GOT3 (cell line): Measurements from ENCODE around the gene UGT1A7.
"Not testable (repeated sequence)": the region's sequence is repeated elsewhere in the genome, so short reads cannot be mapped to it uniquely, and the experiment has no call there.

Experiments
- DNase-seq: peaks from one replicate; lab custom pipeline; 2025; ENCODE audit warnings: mixed read lengths; lab: John Stamatoyannopoulos, UW

UGT1A7 gene

GRCh38 chr2:233681521-233682099, at the start of gene UGT1A7:
UGT1A7 (plus strand) TSS chr2:233681901; CDS start chr2:233681938, 37 bp downstream.
- no peak for DNase-seq

- not testable (repeated sequence) for DNase-seq
These were observed 45.4 kb upstream of the UGT1A7 start, which contains the start of gene UGT1A10 for GRCh38 chr2:233636306-233636705. UGT1A10 (plus strand) TSS chr2:233636448; CDS start chr2:233636523, 75 bp downstream.

- DNase-seq, result no peak
These were observed 42.9 kb upstream of the UGT1A7 start for GRCh38 chr2:233638836-233639235.

GRCh38 chr2:233639860-233640259, 41.8 kb upstream of the UGT1A7 start:
- DNase-seq, result no peak

- no peak for DNase-seq
These were observed 38.6 kb upstream of the UGT1A7 start for GRCh38 chr2:233643128-233643527.

- not testable (repeated sequence) for DNase-seq
These were observed 35.7 kb upstream of the UGT1A7 start for GRCh38 chr2:233646033-233646432.

GRCh38 chr2:233650981-233651380, 30.7 kb upstream of the UGT1A7 start:
- no peak for DNase-seq

GRCh38 chr2:233651430-233651829, 30.3 kb upstream of the UGT1A7 start:
- DNase-seq, result no peak

GRCh38 chr2:233654501-233654900, 27.2 kb upstream of the UGT1A7 start:
- DNase-seq, result no peak

GRCh38 chr2:233655043-233655442, 26.7 kb upstream of the UGT1A7 start:
- no peak for DNase-seq

GRCh38 chr2:233655943-233656342, 25.8 kb upstream of the UGT1A7 start:
- DNase-seq, result not testable (repeated sequence)

- no peak for DNase-seq
These were observed 25.3 kb upstream of the UGT1A7 start for GRCh38 chr2:233656443-233656842.

- DNase-seq, result no peak
These were observed 23.1 kb upstream of the UGT1A7 start for GRCh38 chr2:233658610-233659009.

- no peak for DNase-seq
These were observed 17.8 kb upstream of the UGT1A7 start for GRCh38 chr2:233663911-233664310.

- no peak for DNase-seq
These were observed 13.0 kb upstream of the UGT1A7 start for GRCh38 chr2:233668605-233669260.

GRCh38 chr2:233671290-233672161, 10.2 kb upstream of the UGT1A7 start, which contains the start of gene UGT1A9:
UGT1A9 (plus strand) TSS chr2:233671898; CDS start chr2:233671935, 37 bp downstream.
- no peak for DNase-seq

- DNase-seq, result no peak
These were observed 8.8 kb upstream of the UGT1A7 start for GRCh38 chr2:233672886-233673285.

- DNase-seq, result no peak
These were observed 7.8 kb upstream of the UGT1A7 start for GRCh38 chr2:233673896-233674295.

GRCh38 chr2:233674314-233674713, 7.4 kb upstream of the UGT1A7 start:
- DNase-seq, result no peak

GRCh38 chr2:233674995-233675394, 6.7 kb upstream of the UGT1A7 start:
- DNase-seq, result no peak

- no peak for DNase-seq
These were observed 5.7 kb upstream of the UGT1A7 start for GRCh38 chr2:233676046-233676445.

GRCh38 chr2:233679196-233679595, 2.5 kb upstream of the UGT1A7 start:
- no peak for DNase-seq
